T-cell (primary cell): Measurements from ENCODE around the gene PIWIL4. TPM values are rescaled to one million over a fixed set of nuclear protein-coding genes. Genes with fewer than 3 reads are reported as not detected.

Experiments
- ATAC-seq, 4 experiments: fragments of 200-7000 bp in 3 of 4; fragments of 150-1000 bp in 1 of 4; cut with Tn5 transposase; replicated peaks in 1 of 4; 1 replicate in 3 of 4; 2 replicates in 1 of 4; pipeline ENCODE4 v1.10.0; 2021; ENCODE audit warnings: moderate library complexity in 3 of 4, mild to moderate bottlenecking in 2 of 4, moderate number of reproducible peaks in 1 of 4
- CTCF ChIA-PET, 2 donors: fragments of 300-600 bp; sonication (Branson Sonifier 250); formaldehyde crosslinking; loops; one replicate each; lab custom pipeline; 2022; ENCODE audit warnings: antibody characterized with exemption in 2 of 2; lab: Charles Lee
- POLR2A ChIA-PET, 2 donors: fragments of 300-600 bp; sonication (Branson Sonifier 250); formaldehyde crosslinking; loops; one replicate each; lab custom pipeline; 2022; ENCODE audit warnings: antibody characterized with exemption in 2 of 2; lab: Charles Lee
- DNase-seq, 35 experiments: peaks; one replicate each; pipeline versions ENCODE4 v3.0.0 to v3.0.0-alpha.2; 2013 to 2023
- H3K27ac ChIP-seq: one replicate; pipeline ENCODE4 v1.5.1; 2013; ENCODE audit warnings: low read length
- H3K27me3 ChIP-seq, 2 experiments: replicated peaks in 1 of 2; 1 replicate in 1 of 2; 2 replicates in 1 of 2; pipeline versions ENCODE4 v1.6.1 to v1.7.0; 2013; ENCODE audit warnings: low read length in 1 of 2, mixed read lengths in 1 of 2; ENCODE audit not compliant: control insufficient read depth in 2 of 2, insufficient read depth in 2 of 2; ENCODE audit errors: extremely low read depth in 1 of 2
- H3K36me3 ChIP-seq, 2 donors: 1 replicate in 1 of 2; 2 replicates in 1 of 2; pipeline versions ENCODE4 v1.6.1 to v1.7.0; 2013; ENCODE audit warnings: low read length in 1 of 2; ENCODE audit not compliant: control insufficient read depth in 2 of 2, insufficient read depth in 1 of 2; ENCODE audit errors: extremely low read depth in 1 of 2
- H3K4me1 ChIP-seq, 2 experiments: 1 replicate in 1 of 2; 2 replicates in 1 of 2; pipeline versions ENCODE4 v1.6.1 to v1.7.0; 2013; ENCODE audit warnings: low read length in 2 of 2, mixed read lengths in 1 of 2; ENCODE audit not compliant: insufficient read depth in 2 of 2, control insufficient read depth in 1 of 2; ENCODE audit errors: extremely low read depth in 1 of 2
- H3K4me3 ChIP-seq, 2 donors: 1 replicate in 1 of 2; 2 replicates in 1 of 2; pipeline versions ENCODE4 v1.5.1 to v1.7.0; 2013; ENCODE audit warnings: mild to moderate bottlenecking in 2 of 2, low read length in 1 of 2, moderate library complexity in 1 of 2; ENCODE audit not compliant: control insufficient read depth in 1 of 2; ENCODE audit errors: extremely low read depth in 1 of 2
- H3K9me3 ChIP-seq: 2 replicates; pipeline ENCODE4 v1.7.0; 2013
- H3K27ac Mint-ChIP-seq, 2 donors: one replicate each; pipeline ENCODE4 v1.8.0; 2020 to 2021; ENCODE audit warnings: mild to moderate bottlenecking in 2 of 2, mixed read lengths in 2 of 2
- H3K27me3 Mint-ChIP-seq, 2 donors: one replicate each; pipeline ENCODE4 v1.8.0; 2021 to 2022; ENCODE audit warnings: mixed read lengths in 2 of 2
- H3K36me3 Mint-ChIP-seq: one replicate; pipeline ENCODE4 v1.8.0; 2021; ENCODE audit warnings: mixed read lengths
- H3K4me1 Mint-ChIP-seq, 3 donors: one replicate each; pipeline ENCODE4 v1.8.0; 2020 to 2022; ENCODE audit warnings: mixed read lengths in 3 of 3, mild to moderate bottlenecking in 1 of 3
- H3K4me3 Mint-ChIP-seq, 3 donors: one replicate each; pipeline ENCODE4 v1.8.0; 2020 to 2022; ENCODE audit warnings: mild to moderate bottlenecking in 3 of 3, mixed read lengths in 3 of 3, moderate library complexity in 3 of 3
- H3K9me3 Mint-ChIP-seq, 3 donors: one replicate each; pipeline ENCODE4 v1.8.0; 2020 to 2022; ENCODE audit warnings: mixed read lengths in 3 of 3
- WGBS: methylation state at CpG from one replicate; pipeline ENCODE4 v1.1.5; 2013; ENCODE audit warnings: missing lambda C conversion rate; ENCODE audit not compliant: insufficient coverage; 5-methylcytosine and 5-hydroxymethylcytosine counted together
- total RNA-seq, 35 experiments: library from RNA in 6 of 35; stranded (reverse) in 6 of 35; fragments of 120-200 nt in 1 of 35; gene quantifications; one replicate each; pipeline versions ENCODE4 v1.2.1 to v1.2.4 and lab custom pipeline; 2013 to 2026

The PIWIL4 gene
- total RNA-seq, 5 donors from 2014 or later (not counting 1 experiment from before 2014, with no cell fraction given) = 0.82 to 2.7 (median 2.0) TPM

- H3K4me3 Mint-ChIP-seq = no peak overlapping the region
- Histone ChIP-seq H3K36me3 (no peaks in the 10 kb centered on the region), H3K27me3 (no peaks in the 10 kb centered on the region), H3K4me3 (no peak overlapping the region), H3K4me1 (no peaks in the 10 kb centered on the region), H3K27ac (no peak overlapping the region), H3K9me3 (no peaks in the 10 kb centered on the region)
- no peak for DNase-seq
- H3K4me1 Mint-ChIP-seq = no peaks in the 10 kb centered on the region
- no peak overlapping the region for H3K27ac Mint-ChIP-seq
- ChIA-PET CTCF (no interaction called here), POLR2A (no interaction called here)
- peaks cover 0 to 4% of the 10 kb centered on the region in 2 donors for H3K27me3 Mint-ChIP-seq
- peaks cover 3% of the 10 kb centered on the region for H3K36me3 Mint-ChIP-seq
- H3K9me3 Mint-ChIP-seq = no peaks in the 10 kb centered on the region
- ATAC-seq = no peak
- WGBS = 80% methylated on average over 1 of the region's 3 CpGs
Observed at GRCh38 chr11:94577841-94578240, 10.7 kb downstream of the PIWIL4 start.

GRCh38 chr11:94581926-94582325, 14.8 kb downstream of the PIWIL4 start:
- Histone ChIP-seq H3K9me3 (no peaks in the 10 kb centered on the region), H3K27me3 (no peaks in the 10 kb centered on the region), H3K4me3 (no peak overlapping the region), H3K27ac (no peak overlapping the region), H3K4me1 (no peaks in the 10 kb centered on the region), H3K36me3 (no peaks in the 10 kb centered on the region)
- ChIA-PET CTCF (no interaction called here), POLR2A (no interaction called here)
- Mint-ChIP-seq H3K27me3 (no peaks in the 10 kb centered on the region), H3K4me3 (no peak overlapping the region), H3K4me1 (no peaks in the 10 kb centered on the region), H3K27ac (no peak overlapping the region), H3K9me3 (no peaks in the 10 kb centered on the region), H3K36me3 (no peaks in the 10 kb centered on the region)
- no CpG with 5 or more reads among the region's 1 CpG for WGBS
- ATAC-seq (no peak), DNase-seq (no peak)

GRCh38 chr11:94583213-94583865, 16.2 kb downstream of the PIWIL4 start:
- H3K9me3 Mint-ChIP-seq = no peaks in the 10 kb centered on the region
- H3K27ac ChIP-seq = no peak overlapping the region
- ChIA-PET CTCF (no interaction called here), POLR2A (interaction anchor here in 1 of 2 donors (0.5 kb wide), 1 partner anchor 708 kb away, joined by 9 read pairs; no protein-coding TSS in a partner anchor)
- H3K4me1 ChIP-seq = no peaks in the 10 kb centered on the region
- H3K9me3 ChIP-seq = no peaks in the 10 kb centered on the region
- no peaks in the 10 kb centered on the region for H3K4me1 Mint-ChIP-seq
- no peaks in the 10 kb centered on the region for H3K36me3 ChIP-seq
- no peaks in the 10 kb centered on the region for H3K27me3 Mint-ChIP-seq
- no peaks in the 10 kb centered on the region for H3K27me3 ChIP-seq
- H3K27ac Mint-ChIP-seq = no peak overlapping the region
- no peaks in the 10 kb centered on the region for H3K36me3 Mint-ChIP-seq
- ATAC-seq (no peak), DNase-seq (no peak)
- H3K4me3 Mint-ChIP-seq = no peak overlapping the region
- no peak overlapping the region for H3K4me3 ChIP-seq
- WGBS = 57% methylated on average over 1 of the region's 4 CpGs

- H3K4me1 ChIP-seq = no peaks in the 10 kb centered on the region
- ChIA-PET CTCF (interaction anchor here in 1 of 2 donors (0.6 kb wide), 2 partner anchors 80 to 1472 kb away, joined by 3 read pairs; no protein-coding TSS in a partner anchor), POLR2A (interaction anchor here in 1 of 2 donors (0.5 kb wide), 1 partner anchor 707 kb away, joined by 9 read pairs; no protein-coding TSS in a partner anchor)
- no peak overlapping the region for H3K27ac Mint-ChIP-seq
- H3K9me3 Mint-ChIP-seq = no peaks in the 10 kb centered on the region
- H3K27me3 ChIP-seq = no peaks in the 10 kb centered on the region
- H3K4me3 ChIP-seq = no peak overlapping the region
- H3K9me3 ChIP-seq = no peaks in the 10 kb centered on the region
- H3K36me3 ChIP-seq = no peaks in the 10 kb centered on the region
- no peak overlapping the region for H3K4me3 Mint-ChIP-seq
- WGBS = no CpG with 5 or more reads among the region's 3 CpGs
- no peaks in the 10 kb centered on the region for H3K36me3 Mint-ChIP-seq
- H3K27ac ChIP-seq = no peak overlapping the region
- no peaks in the 10 kb centered on the region for H3K27me3 Mint-ChIP-seq
- DNase-seq (no peak), ATAC-seq (no peak)
- H3K4me1 Mint-ChIP-seq = no peaks in the 10 kb centered on the region
Observed at GRCh38 chr11:94583866-94584500, 16.8 kb downstream of the PIWIL4 start.

GRCh38 chr11:94584978-94585377, 17.8 kb downstream of the PIWIL4 start:
- no peak overlapping the region for H3K27ac Mint-ChIP-seq

GRCh38 chr11:94585399-94585798, 18.2 kb downstream of the PIWIL4 start:
- WGBS = 100% methylated on average over 1 of the region's 3 CpGs
- DNase-seq (no peak), ATAC-seq (no peak)
- Mint-ChIP-seq H3K36me3 (peaks cover 3% of the 10 kb centered on the region), H3K9me3 (no peaks in the 10 kb centered on the region), H3K27me3 (no peaks in the 10 kb centered on the region), H3K4me3 (no peak overlapping the region), H3K4me1 (no peaks in the 10 kb centered on the region), H3K27ac (no peak overlapping the region)
- no peaks in the 10 kb centered on the region for H3K36me3 ChIP-seq
- H3K27ac ChIP-seq = no peak overlapping the region
- POLR2A ChIA-PET = no interaction called here
- no peak overlapping the region for H3K4me3 ChIP-seq
- H3K9me3 ChIP-seq = no peaks in the 10 kb centered on the region
- no peaks in the 10 kb centered on the region for H3K27me3 ChIP-seq
- CTCF ChIA-PET = no interaction called here
- no peaks in the 10 kb centered on the region for H3K4me1 ChIP-seq

More at GRCh38 chr11:94584978-94585377, 17.8 kb downstream of the PIWIL4 start:
- Histone ChIP-seq H3K4me1 (no peaks in the 10 kb centered on the region), H3K36me3 (no peaks in the 10 kb centered on the region), H3K27ac (no peak overlapping the region), H3K4me3 (no peak overlapping the region), H3K27me3 (no peaks in the 10 kb centered on the region), H3K9me3 (no peaks in the 10 kb centered on the region)
- no peak overlapping the region for H3K4me3 Mint-ChIP-seq
- H3K9me3 Mint-ChIP-seq = no peaks in the 10 kb centered on the region
- H3K4me1 Mint-ChIP-seq = no peaks in the 10 kb centered on the region
- H3K27me3 Mint-ChIP-seq = no peaks in the 10 kb centered on the region
- 85% methylated on average over 4 of the region's 5 CpGs for WGBS
- ChIA-PET CTCF (no interaction called here), POLR2A (no interaction called here)
- peaks cover 3% of the 10 kb centered on the region for H3K36me3 Mint-ChIP-seq
- ATAC-seq (no peak), DNase-seq (no peak)
